Body of pancreas (tissue), 4 donors: ENCODE data around the gene CD44.

Source experiments
- POLR2A ChIP-seq, 3 donors: fragments of 450-650 bp; IDR thresholded peaks; one replicate each; pipeline ENCODE4 v1.6.1; 2016; ENCODE audit warnings: antibody characterized with exemption in 3 of 3, mild to moderate bottlenecking in 2 of 3
- TF ChIP-seq, protein P1 (sequence below), 7 experiments: fragments of 450-650 bp in 4 of 7; fragments of 200-600 bp in 3 of 7; sonication (generic) in 3 of 7; IDR thresholded peaks; one replicate each; pipeline ENCODE4 v1.5.1; 2016 to 2019; ENCODE audit warnings: antibody characterized with exemption in 7 of 7

GRCh38 chr11:35276396-35277145 lies 137.6 kb downstream of the CD44 start:
- TF ChIP-seq, protein P1, sequence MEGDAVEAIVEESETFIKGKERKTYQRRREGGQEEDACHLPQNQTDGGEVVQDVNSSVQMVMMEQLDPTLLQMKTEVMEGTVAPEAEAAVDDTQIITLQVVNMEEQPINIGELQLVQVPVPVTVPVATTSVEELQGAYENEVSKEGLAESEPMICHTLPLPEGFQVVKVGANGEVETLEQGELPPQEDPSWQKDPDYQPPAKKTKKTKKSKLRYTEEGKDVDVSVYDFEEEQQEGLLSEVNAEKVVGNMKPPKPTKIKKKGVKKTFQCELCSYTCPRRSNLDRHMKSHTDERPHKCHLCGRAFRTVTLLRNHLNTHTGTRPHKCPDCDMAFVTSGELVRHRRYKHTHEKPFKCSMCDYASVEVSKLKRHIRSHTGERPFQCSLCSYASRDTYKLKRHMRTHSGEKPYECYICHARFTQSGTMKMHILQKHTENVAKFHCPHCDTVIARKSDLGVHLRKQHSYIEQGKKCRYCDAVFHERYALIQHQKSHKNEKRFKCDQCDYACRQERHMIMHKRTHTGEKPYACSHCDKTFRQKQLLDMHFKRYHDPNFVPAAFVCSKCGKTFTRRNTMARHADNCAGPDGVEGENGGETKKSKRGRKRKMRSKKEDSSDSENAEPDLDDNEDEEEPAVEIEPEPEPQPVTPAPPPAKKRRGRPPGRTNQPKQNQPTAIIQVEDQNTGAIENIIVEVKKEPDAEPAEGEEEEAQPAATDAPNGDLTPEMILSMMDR (IDR thresholded peaks at IDR 0.05) = no peak
- TF ChIP-seq POLR2A (IDR thresholded peaks at IDR 0.05) = peak in 2 of 3 donors; percentile 32 to 37
